HepG2 (cell line): ENCODE data around the gene PLXNA1. TPM values are rescaled to one million over a fixed set of nuclear protein-coding genes. Genes with fewer than 3 reads are reported as not detected.

Source experiments
- CTCF ChIP-seq: sonication (generic); formaldehyde crosslinking; IDR thresholded peaks from 2 replicates; pipeline ENCODE4 v1.5.0; 2020; ENCODE audit warnings: mild to moderate bottlenecking, missing genetic modification reagents, moderate library complexity
- E2F2 ChIP-seq: sonication (generic); formaldehyde crosslinking; IDR thresholded peaks from 2 replicates; pipeline ENCODE4 v1.4.0; 2020; ENCODE audit warnings: missing genetic modification reagents, borderline replicate concordance
- ELF1 ChIP-seq: sonication (generic); formaldehyde crosslinking; IDR thresholded peaks from 2 replicates; pipeline ENCODE4 v1.4.0; 2020; ENCODE audit warnings: missing genetic modification reagents
- FOXA3 ChIP-seq: IDR thresholded peaks from 2 replicates; pipeline ENCODE4 v1.6.1; 2016; ENCODE audit warnings: missing genetic modification reagents, missing compliant biosample characterization
- GATAD1 ChIP-seq: IDR thresholded peaks from 2 replicates; pipeline ENCODE4 v1.6.1; 2016; ENCODE audit warnings: missing genetic modification reagents, missing compliant biosample characterization
- HNRNPL ChIP-seq: fragments of 200-400 bp; formaldehyde crosslinking; IDR thresholded peaks from 2 replicates; pipeline ENCODE4 v1.6.1; 2017; ENCODE audit warnings: mild to moderate bottlenecking, low read depth, low read length
- MATR3 ChIP-seq: sonication (generic); formaldehyde crosslinking; IDR thresholded peaks from 2 replicates; pipeline ENCODE4 v1.4.0; 2020; ENCODE audit warnings: missing genetic modification reagents
- MAX ChIP-seq: IDR thresholded peaks from 2 replicates; pipeline ENCODE4 v1.6.1; 2012; ENCODE audit warnings: inconsistent platforms
- MXI1 ChIP-seq: IDR thresholded peaks from 3 replicates; pipeline ENCODE4 v1.6.1; 2012; ENCODE audit warnings: low read depth, low read length, inconsistent platforms, borderline replicate concordance
- NBN ChIP-seq: fragments of 450-650 bp; conservative IDR thresholded peaks from 2 replicates; pipeline ENCODE4 v1.6.1; 2017
- NFRKB ChIP-seq: fragments of 450-650 bp; IDR thresholded peaks from 2 replicates; pipeline ENCODE4 v1.6.1; 2017
- NR0B2 ChIP-seq: sonication (generic); formaldehyde crosslinking; IDR thresholded peaks from 2 replicates; pipeline ENCODE4 v1.4.0; 2020; ENCODE audit warnings: mild to moderate bottlenecking, missing genetic modification reagents
- PCBP1 ChIP-seq: fragments of 200-400 bp; formaldehyde crosslinking; IDR thresholded peaks from 2 replicates; pipeline ENCODE4 v1.6.1; 2017; ENCODE audit warnings: mild to moderate bottlenecking, low read depth, low read length, borderline replicate concordance
- RAD51 ChIP-seq: fragments of 450-650 bp; IDR thresholded peaks from 2 replicates; pipeline ENCODE4 v1.6.1; 2016; ENCODE audit warnings: borderline replicate concordance
- SIX1 ChIP-seq: sonication (generic); formaldehyde crosslinking; IDR thresholded peaks from 2 replicates; pipeline ENCODE4 v1.4.0; 2020; ENCODE audit warnings: missing genetic modification reagents, borderline replicate concordance
- SOX5 ChIP-seq: IDR thresholded peaks from 2 replicates; pipeline ENCODE4 v1.6.1; 2016; ENCODE audit warnings: borderline replicate concordance
- SOX6 ChIP-seq, 2 experiments: fragments of 450-650 bp in 1 of 2; sonication (generic) in 1 of 2; formaldehyde crosslinking in 1 of 2; IDR thresholded peaks; 2 replicates each; pipeline versions ENCODE4 v1.4.0 to v1.6.1; 2017 to 2020; ENCODE audit warnings: antibody characterized with exemption in 1 of 2, mild to moderate bottlenecking in 1 of 2, missing genetic modification reagents in 1 of 2
- SP4 ChIP-seq: sonication (generic); formaldehyde crosslinking; IDR thresholded peaks from 2 replicates; pipeline ENCODE4 v1.8.1; 2023; ENCODE audit warnings: mild to moderate bottlenecking, missing genetic modification reagents
- TBL1XR1 ChIP-seq: fragments of 150-350 bp; IDR thresholded peaks from 2 replicates; pipeline ENCODE4 v1.6.1; 2014; ENCODE audit warnings: borderline replicate concordance, low read length; ENCODE audit not compliant: partially characterized antibody
- ZBTB25 ChIP-seq: IDR thresholded peaks from 2 replicates; pipeline ENCODE4 v1.6.1; 2018; ENCODE audit warnings: missing genetic modification reagents
- ZFYVE20 ChIP-seq: sonication (generic); formaldehyde crosslinking; IDR thresholded peaks from 2 replicates; pipeline ENCODE4 v1.8.0; 2023; ENCODE audit warnings: low read depth, mild to moderate bottlenecking, moderate library complexity, missing genetic modification reagents, borderline replicate concordance
- ZNF205 ChIP-seq: IDR thresholded peaks from 2 replicates; pipeline ENCODE4 v1.6.1; 2018; ENCODE audit warnings: missing biosample characterization, missing genetic modification reagents
- ZNF264 ChIP-seq: sonication (generic); formaldehyde crosslinking; IDR thresholded peaks from 2 replicates; pipeline ENCODE4 v1.4.0; 2020; ENCODE audit warnings: missing genetic modification reagents
- ZNF468 ChIP-seq: sonication (generic); formaldehyde crosslinking; IDR thresholded peaks from 2 replicates; pipeline ENCODE4 v1.8.0; 2022; ENCODE audit warnings: mild to moderate bottlenecking, moderate library complexity, missing genetic modification reagents
- ZNF563 ChIP-seq: sonication (generic); formaldehyde crosslinking; IDR thresholded peaks from 2 replicates; pipeline ENCODE4 v1.8.0; 2022; ENCODE audit warnings: mild to moderate bottlenecking, moderate library complexity, missing genetic modification reagents
- polyA plus RNA-seq, 8 experiments: library from polyadenylated mRNA; depleted of rRNA in 3 of 8; stranded (reverse) in 7 of 8; unstranded in 1 of 8; fragments of >200 nt; fragmentation: Illumina TruSeq in 4 of 8; extraction: Trizol in 4 of 8; gene quantifications; 2 replicates each; pipeline versions ENCODE4 v1.2.1 to v1.2.3, GENCODE V29; 2011 to 2016; ENCODE audit warnings: low read depth in 4 of 8, missing spikeins in 1 of 8, mixed read lengths in 1 of 8; ENCODE audit not compliant: insufficient read depth in 1 of 8
- total RNA-seq, 5 experiments: library from RNA; depleted of rRNA; stranded (reverse); fragments of >200 nt; fragmentation: Illumina TruSeq; extraction: Trizol; gene quantifications; 2 replicates each; pipeline ENCODE4 v1.2.3, GENCODE V29; 2016; ENCODE audit warnings: low read depth in 1 of 5

The PLXNA1 gene
- total and polyA plus RNA-seq, 2 of the 13 experiments (the other 11 are each of a cell fraction or from before 2014, with no cell fraction given) = 16.6 to 18.2 TPM

GRCh38 chr3:126959921-126960603 is 22.9 kb upstream of the PLXNA1 start (continued):
- TF ChIP-seq NR0B2 (CRISPR knock-in tag) (no peak), TBL1XR1 (no peak), FOXA3 (CRISPR knock-in tag) (no peak), GATAD1 (no peak), ELF1 (CRISPR knock-in tag) (no peak), NBN (no peak), MAX (peak; percentile 74; the same call in 1 of the 2 replicates), ZNF205 (no peak), ZNF468 (CRISPR knock-in tag) (no peak), HNRNPL (no peak), NFRKB (no peak), ZNF264 (CRISPR knock-in tag) (no peak), E2F2 (CRISPR knock-in tag) (no peak), ZBTB25 (no peak), ZNF563 (CRISPR knock-in tag) (no peak), PCBP1 (no peak), ZFYVE20 (no peak), SOX5 (CRISPR knock-in tag) (peak; percentile 71; the same call in 1 of the 2 replicates), SP4 (CRISPR knock-in tag) (no peak), MATR3 (CRISPR knock-in tag) (no peak), CTCF (CRISPR knock-in tag) (peak; percentile 22; the same call in 1 of the 2 replicates), SOX6 (IDR thresholded peaks at IDR 0.05) (no peak), SOX6 (CRISPR knock-in tag; IDR thresholded peaks at IDR 0.05) (peak; percentile 44; the same call in 1 of the 2 replicates), RAD51 (no peak), SIX1 (no peak), MXI1 (peak; percentile 35; the same call in 1 of the 3 replicates)
